NCI-H1436 (cell line): ENCODE data around the gene CTAGE6.
"Not testable (repeated sequence)": the region's sequence is repeated elsewhere in the genome, so short reads cannot be mapped to it uniquely, and the experiment has no call there.

Experiments used
- DNase-seq: peaks from one replicate; lab custom pipeline; 2025; lab: John Stamatoyannopoulos, UW

Gene CTAGE6

GRCh38 chr7:143715543-143716193 lies 41.8 kb downstream of the CTAGE6 start:
- DNase-seq = not testable (repeated sequence)

- not testable (repeated sequence) for DNase-seq
These were observed 42.7 kb downstream of the CTAGE6 start for GRCh38 chr7:143714581-143715454.

- DNase-seq = not testable (repeated sequence)
These were observed 45.1 kb downstream of the CTAGE6 start for GRCh38 chr7:143712381-143712780.

- not testable (repeated sequence) for DNase-seq
These were observed 45.7 kb downstream of the CTAGE6 start for GRCh38 chr7:143711727-143712324.

- not testable (repeated sequence) for DNase-seq
These were observed 47.6 kb downstream of the CTAGE6 start for GRCh38 chr7:143709895-143710294.
